Measurements from ENCODE around the gene EIF3L. TPM values are rescaled to one million over a fixed set of nuclear protein-coding genes. Genes with fewer than 3 reads are reported as not detected.

EIF3L gene
- total and polyA plus RNA-seq, 9 of the 15 experiments (the other 6 are each of a cell fraction or from before 2014, with no cell fraction given), result 257 to 699 (median 368) TPM

GRCh38 chr22:37846433-37846832 is 2.8 kb upstream of the EIF3L start:
- ATAC-seq (no peak), DNase-seq (ENCODE audit: extremely low read depth in 1 of 4, low spot score in 3 of 4) (no peak), FAIRE-seq (no peak)
- Histone ChIP-seq H3K27me3 (ENCODE audit: control insufficient read depth in 2 of 2, insufficient read depth in 2 of 2, low read length in 2 of 2) (no peaks in the 10 kb centered on the region), H3K9ac (ENCODE audit: insufficient read depth in 1 of 2, low read depth in 2 of 2, low read length in 2 of 2) (no peak overlapping the region), H3K9me1 (ENCODE audit: control insufficient read depth, insufficient read depth, low read length) (no peaks in the 10 kb centered on the region), H3K36me3 (ENCODE audit: control insufficient read depth, insufficient read depth, low read length) (peaks cover 24% of the 10 kb centered on the region; the same call in 2 of the 3 replicates), H2AFZ (ENCODE audit: low read depth, low read length) (no peak overlapping the region), H3K9me3 (replicated peaks; ENCODE audit: control insufficient read depth, insufficient read depth, low read depth, low read length) (peaks cover 4% of the 10 kb centered on the region; the same call in 1 of the 2 replicates), H3K4me3 (no peak overlapping the region), H3K4me1 (replicated peaks in 1 of 2; ENCODE audit: control insufficient read depth in 2 of 2, insufficient read depth in 2 of 2, low read length in 2 of 2) (peaks cover 11 to 17% of the 10 kb centered on the region in 2 experiments; a peak in 4 of 5 replicates), H3K79me2 (ENCODE audit: control insufficient read depth, insufficient read depth, low read length) (peaks cover 62% of the 10 kb centered on the region), H3K4me2 (ENCODE audit: insufficient read depth, low read length) (no peak overlapping the region), H4K20me1 (replicated peaks; ENCODE audit: control insufficient read depth, insufficient read depth, low read length) (no peaks in the 10 kb centered on the region), H3K27ac (ENCODE audit: extremely low read depth, low read depth, low read length) (no peak overlapping the region)
- intact Hi-C loops (cut with micrococcal nuclease), result no loop called here
- no TSS peak for BruUV-seq (replicated peaks)
- TF ChIP-seq ZNF121 (CRISPR knock-in tag; conservative IDR thresholded peaks at IDR 0.05) (peak; percentile 70), HMG20A (CRISPR knock-in tag; conservative IDR thresholded peaks at IDR 0.05) (no peak)
- WGBS (ENCODE audit: insufficient coverage, low coverage, missing lambda C conversion rate), result 79% methylated on average over 2 of the region's 2 CpGs
- ChIA-PET POLR2A (interaction anchor here (0.6 to 0.7 kb wide), 2 partner anchors 29 to 160 kb away, joined by 4 read pairs; partner anchors contain the start of gene NOL12), CTCF (ENCODE audit: low intra/inter-chr PET ratio) (no interaction called here)
- in situ Hi-C loops (cut with MboI), result no loop called here

DNA sequence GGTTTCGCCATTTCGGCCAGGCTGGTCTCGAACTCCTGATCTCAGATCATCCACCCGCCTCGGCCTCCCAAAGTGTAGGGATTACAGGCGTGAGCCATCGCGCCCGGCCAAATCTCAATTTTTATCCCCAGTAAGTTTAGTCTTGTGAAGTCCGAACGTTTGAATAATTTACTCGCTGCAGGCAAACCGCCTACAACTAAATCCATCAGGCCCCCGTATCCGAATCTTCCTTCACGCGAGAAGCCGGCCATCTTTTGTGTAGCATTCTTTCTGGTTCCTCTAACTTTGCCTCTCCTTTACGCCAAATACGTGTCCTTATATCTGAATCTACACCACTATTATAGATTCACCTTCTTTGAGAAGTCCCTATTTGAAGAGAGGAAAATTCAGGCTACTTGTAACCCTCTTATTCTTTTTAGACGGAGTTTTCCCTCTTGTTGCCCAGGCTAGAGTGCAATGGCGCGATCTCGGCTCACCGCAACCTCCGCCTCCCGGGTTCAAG is 581 bp upstream of the EIF3L start:
- H3K4me2 ChIP-seq (ENCODE audit: insufficient read depth, low read length), result peak overlapping the region; percentile 99
- no peaks in the 10 kb centered on the region for H3K27me3 ChIP-seq (ENCODE audit: control insufficient read depth in 2 of 2, insufficient read depth in 2 of 2, low read length in 2 of 2)
- ChIA-PET CTCF (ENCODE audit: low intra/inter-chr PET ratio) (no interaction called here), POLR2A (interaction anchor here (0.6 to 2.4 kb wide), 4 partner anchors 11 to 641 kb away, joined by 3 to 7 read pairs (median 4); no protein-coding TSS in a partner anchor)
- peaks cover 60% of the 10 kb centered on the region for H3K79me2 ChIP-seq (ENCODE audit: control insufficient read depth, insufficient read depth, low read length)
- H3K9me3 ChIP-seq (replicated peaks; ENCODE audit: control insufficient read depth, insufficient read depth, low read depth, low read length), result peaks cover 4% of the 10 kb centered on the region; the same call in 1 of the 2 replicates
- peaks cover 8% of the 10 kb centered on the region in 2 experiments; a peak in 4 of 5 replicates for H3K4me1 ChIP-seq (replicated peaks in 1 of 2; ENCODE audit: control insufficient read depth in 2 of 2, insufficient read depth in 2 of 2, low read length in 2 of 2)
- DNase-seq (ENCODE audit: extremely low read depth in 1 of 4, low spot score in 3 of 4) (peak in 2 of 4 experiments; percentile 39 to 61), ATAC-seq (peak; percentile 7), FAIRE-seq (no peak)
- in situ Hi-C loops (cut with MboI), result no loop called here
- WGBS (ENCODE audit: insufficient coverage, low coverage, missing lambda C conversion rate), result under 1% methylated on average over 27 of the region's 27 CpGs
- peak overlapping the region; percentile 79 for H3K4me3 ChIP-seq
- H3K27ac ChIP-seq (ENCODE audit: extremely low read depth, low read depth, low read length), result peak overlapping the region; percentile 93
- TSS peak; percentile 93 for BruUV-seq (replicated peaks)
- H2AFZ ChIP-seq (ENCODE audit: low read depth, low read length), result peak overlapping the region; percentile 90
- intact Hi-C loops (cut with micrococcal nuclease), result loop anchor here (2.0 kb wide), 1 partner anchor 46 kb away; no protein-coding TSS in a partner anchor
- H3K9me1 ChIP-seq (ENCODE audit: control insufficient read depth, insufficient read depth, low read length), result no peaks in the 10 kb centered on the region
- H3K36me3 ChIP-seq (ENCODE audit: control insufficient read depth, insufficient read depth, low read length), result peaks cover 35% of the 10 kb centered on the region
- no peaks in the 10 kb centered on the region for H4K20me1 ChIP-seq (replicated peaks; ENCODE audit: control insufficient read depth, insufficient read depth, low read length)
- H3K9ac ChIP-seq (ENCODE audit: insufficient read depth in 1 of 2, low read depth in 2 of 2, low read length in 2 of 2), result peak overlapping the region; percentile 85 to 99
- TF ChIP-seq YY1 (IDR thresholded peaks at IDR 0.05; ENCODE audit: borderline replicate concordance in 1 of 3, control insufficient read depth in 1 of 3, extremely low read depth in 1 of 3, insufficient read depth in 3 of 3, insufficient read length in 1 of 3, insufficient replicate concordance in 2 of 3, low read depth in 1 of 3, low read length in 2 of 3) (peak in 2 of 3 experiments; percentile 72 to 89), BRD4 (IDR thresholded peaks at IDR 0.05) (0 out of 2 replicates have a peak, but pooled peaks have one; percentile 66)
- TF ChIP-seq, protein P1, sequence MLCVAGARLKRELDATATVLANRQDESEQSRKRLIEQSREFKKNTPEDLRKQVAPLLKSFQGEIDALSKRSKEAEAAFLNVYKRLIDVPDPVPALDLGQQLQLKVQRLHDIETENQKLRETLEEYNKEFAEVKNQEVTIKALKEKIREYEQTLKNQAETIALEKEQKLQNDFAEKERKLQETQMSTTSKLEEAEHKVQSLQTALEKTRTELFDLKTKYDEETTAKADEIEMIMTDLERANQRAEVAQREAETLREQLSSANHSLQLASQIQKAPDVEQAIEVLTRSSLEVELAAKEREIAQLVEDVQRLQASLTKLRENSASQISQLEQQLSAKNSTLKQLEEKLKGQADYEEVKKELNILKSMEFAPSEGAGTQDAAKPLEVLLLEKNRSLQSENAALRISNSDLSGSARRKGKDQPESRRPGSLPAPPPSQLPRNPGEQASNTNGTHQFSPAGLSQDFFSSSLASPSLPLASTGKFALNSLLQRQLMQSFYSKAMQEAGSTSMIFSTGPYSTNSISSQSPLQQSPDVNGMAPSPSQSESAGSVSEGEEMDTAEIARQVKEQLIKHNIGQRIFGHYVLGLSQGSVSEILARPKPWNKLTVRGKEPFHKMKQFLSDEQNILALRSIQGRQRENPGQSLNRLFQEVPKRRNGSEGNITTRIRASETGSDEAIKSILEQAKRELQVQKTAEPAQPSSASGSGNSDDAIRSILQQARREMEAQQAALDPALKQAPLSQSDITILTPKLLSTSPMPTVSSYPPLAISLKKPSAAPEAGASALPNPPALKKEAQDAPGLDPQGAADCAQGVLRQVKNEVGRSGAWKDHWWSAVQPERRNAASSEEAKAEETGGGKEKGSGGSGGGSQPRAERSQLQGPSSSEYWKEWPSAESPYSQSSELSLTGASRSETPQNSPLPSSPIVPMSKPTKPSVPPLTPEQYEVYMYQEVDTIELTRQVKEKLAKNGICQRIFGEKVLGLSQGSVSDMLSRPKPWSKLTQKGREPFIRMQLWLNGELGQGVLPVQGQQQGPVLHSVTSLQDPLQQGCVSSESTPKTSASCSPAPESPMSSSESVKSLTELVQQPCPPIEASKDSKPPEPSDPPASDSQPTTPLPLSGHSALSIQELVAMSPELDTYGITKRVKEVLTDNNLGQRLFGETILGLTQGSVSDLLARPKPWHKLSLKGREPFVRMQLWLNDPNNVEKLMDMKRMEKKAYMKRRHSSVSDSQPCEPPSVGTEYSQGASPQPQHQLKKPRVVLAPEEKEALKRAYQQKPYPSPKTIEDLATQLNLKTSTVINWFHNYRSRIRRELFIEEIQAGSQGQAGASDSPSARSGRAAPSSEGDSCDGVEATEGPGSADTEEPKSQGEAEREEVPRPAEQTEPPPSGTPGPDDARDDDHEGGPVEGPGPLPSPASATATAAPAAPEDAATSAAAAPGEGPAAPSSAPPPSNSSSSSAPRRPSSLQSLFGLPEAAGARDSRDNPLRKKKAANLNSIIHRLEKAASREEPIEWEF (CRISPR knock-in tag; IDR thresholded peaks at IDR 0.05), result 0 out of 2 replicates have a peak, but pooled peaks have one; percentile 32

Data from K562 (cell line).